ENCODE measurements around the gene ABCF3.
A peak's percentile ranks its signal among the peaks of the same experiment; 100 is the strongest.

ABCF3 gene

GRCh38 chr3:184143327-184143726, 42.7 kb upstream of the ABCF3 start:
- H4K20me1 ChIP-seq (ENCODE audit: low read depth, low read length) = no peaks in the 10 kb centered on the region
- H3K9me3 ChIP-seq (ENCODE audit: insufficient read depth, low read length) = no peaks in the 10 kb centered on the region
- no peak for TF ChIP-seq EZH2phosphoT487 (conservative IDR thresholded peaks at IDR 0.05; ENCODE audit: low read length)
- TF ChIP-seq CTCF (IDR thresholded peaks at IDR 0.05; ENCODE audit: insufficient read depth, low read length, poor library complexity, severe bottlenecking) = no peak
- H3K4me3 ChIP-seq (ENCODE audit: insufficient read depth, low read length, poor library complexity, severe bottlenecking) = no peak overlapping the region
- 0 out of 2 replicates have a peak, but pooled peaks cover 6% of the 10 kb centered on the region for H3K79me2 ChIP-seq (ENCODE audit: insufficient read depth, low read length)
- H3K36me3 ChIP-seq (ENCODE audit: low read length) = peaks cover 5% of the 10 kb centered on the region; the same call in 1 of the 2 replicates
- no peak overlapping the region for H2AFZ ChIP-seq (ENCODE audit: low read depth, low read length, severe bottlenecking)
- H3K9ac ChIP-seq (ENCODE audit: low read length) = no peak overlapping the region
- no peak overlapping the region for H3K27ac ChIP-seq (ENCODE audit: low read depth, low read length)
- H3K4me2 ChIP-seq (ENCODE audit: low read depth, low read length, poor library complexity, severe bottlenecking) = no peak overlapping the region
- H3F3A ChIP-seq (ENCODE audit: insufficient read depth) = no peaks in the 10 kb centered on the region
- H3K27me3 ChIP-seq (ENCODE audit: low read length) = no peaks in the 10 kb centered on the region
- no peaks in the 10 kb centered on the region for H3K9me2 ChIP-seq (replicated peaks; ENCODE audit: insufficient read depth, low read length)

GRCh38 chr3:184144505-184144904, 41.5 kb upstream of the ABCF3 start:
- H3K9ac ChIP-seq (ENCODE audit: low read length) = no peak overlapping the region
- TF ChIP-seq EZH2phosphoT487 (conservative IDR thresholded peaks at IDR 0.05; ENCODE audit: low read length) (no peak), CTCF (IDR thresholded peaks at IDR 0.05; ENCODE audit: insufficient read depth, low read length, poor library complexity, severe bottlenecking) (no peak)

GRCh38 chr3:184145111-184145524, 40.9 kb upstream of the ABCF3 start:
- no peaks in the 10 kb centered on the region for H3K9me3 ChIP-seq (ENCODE audit: insufficient read depth, low read length)
- no peak overlapping the region for H3K4me3 ChIP-seq (ENCODE audit: insufficient read depth, low read length, poor library complexity, severe bottlenecking)
- no peaks in the 10 kb centered on the region for H4K20me1 ChIP-seq (ENCODE audit: low read depth, low read length)
- 0 out of 2 replicates have a peak, but pooled peaks cover 3% of the 10 kb centered on the region for H3K79me2 ChIP-seq (ENCODE audit: insufficient read depth, low read length)
- no peak overlapping the region for H3K9ac ChIP-seq (ENCODE audit: low read length)
- no peaks in the 10 kb centered on the region for H3F3A ChIP-seq (ENCODE audit: insufficient read depth)
- TF ChIP-seq EZH2phosphoT487 (conservative IDR thresholded peaks at IDR 0.05; ENCODE audit: low read length) (no peak), CTCF (IDR thresholded peaks at IDR 0.05; ENCODE audit: insufficient read depth, low read length, poor library complexity, severe bottlenecking) (peak; percentile 51)
- H3K36me3 ChIP-seq (ENCODE audit: low read length) = peaks cover 5% of the 10 kb centered on the region; the same call in 1 of the 2 replicates
- no peaks in the 10 kb centered on the region for H3K27me3 ChIP-seq (ENCODE audit: low read length)
- H3K4me2 ChIP-seq (ENCODE audit: low read depth, low read length, poor library complexity, severe bottlenecking) = no peak overlapping the region
- H3K9me2 ChIP-seq (replicated peaks; ENCODE audit: insufficient read depth, low read length) = no peaks in the 10 kb centered on the region
- no peak overlapping the region for H2AFZ ChIP-seq (ENCODE audit: low read depth, low read length, severe bottlenecking)
- H3K27ac ChIP-seq (ENCODE audit: low read depth, low read length) = no peak overlapping the region

More at GRCh38 chr3:184144505-184144904, 41.5 kb upstream of the ABCF3 start:
- Histone ChIP-seq H3K9me2 (replicated peaks; ENCODE audit: insufficient read depth, low read length) (no peaks in the 10 kb centered on the region), H3K9me3 (ENCODE audit: insufficient read depth, low read length) (no peaks in the 10 kb centered on the region), H2AFZ (ENCODE audit: low read depth, low read length, severe bottlenecking) (no peak overlapping the region), H3K27me3 (ENCODE audit: low read length) (no peaks in the 10 kb centered on the region), H3K79me2 (ENCODE audit: insufficient read depth, low read length) (0 out of 2 replicates have a peak, but pooled peaks cover 6% of the 10 kb centered on the region), H3K4me2 (ENCODE audit: low read depth, low read length, poor library complexity, severe bottlenecking) (no peak overlapping the region), H3K27ac (ENCODE audit: low read depth, low read length) (no peak overlapping the region), H4K20me1 (ENCODE audit: low read depth, low read length) (no peaks in the 10 kb centered on the region), H3K36me3 (ENCODE audit: low read length) (peaks cover 5% of the 10 kb centered on the region; the same call in 1 of the 2 replicates), H3K4me3 (ENCODE audit: insufficient read depth, low read length, poor library complexity, severe bottlenecking) (no peak overlapping the region), H3F3A (ENCODE audit: insufficient read depth) (no peaks in the 10 kb centered on the region)
